H9 (cell line): ENCODE data around the gene FGF6. TPM values are rescaled to one million over a fixed set of nuclear protein-coding genes. Genes with fewer than 3 reads are reported as not detected.
A peak's percentile ranks its signal among the peaks of the same experiment; 100 is the strongest.

Experiments used
- DNase-seq: peaks from one replicate; pipeline ENCODE4 v3.0.0-alpha.2; 2017
- H2AFZ ChIP-seq: one replicate; pipeline ENCODE4 v1.6.1; 2013; ENCODE audit warnings: mild to moderate bottlenecking, low read length, control low read depth, moderate library complexity
- H2AK5ac ChIP-seq: 2 replicates; pipeline ENCODE4 v1.6.1; 2013; ENCODE audit warnings: low read length, control low read depth, mixed read lengths; ENCODE audit not compliant: insufficient read length
- H2BK120ac ChIP-seq: one replicate; pipeline ENCODE4 v1.6.1; 2013; ENCODE audit warnings: low read depth, mild to moderate bottlenecking, low read length, control low read depth, inconsistent platforms; ENCODE audit not compliant: poor library complexity, severe bottlenecking
- H2BK12ac ChIP-seq: 2 replicates; pipeline ENCODE4 v1.6.1; 2013; ENCODE audit warnings: low read length, control low read depth, mixed read lengths, low read depth; ENCODE audit not compliant: insufficient read length
- H2BK15ac ChIP-seq: 2 replicates; pipeline ENCODE4 v1.6.1; 2013; ENCODE audit warnings: low read depth, low read length, control low read depth
- H2BK20ac ChIP-seq: one replicate; pipeline ENCODE4 v1.6.1; 2013; ENCODE audit warnings: low read depth, mild to moderate bottlenecking, low read length, control low read depth, inconsistent platforms; ENCODE audit not compliant: poor library complexity, severe bottlenecking
- H2BK5ac ChIP-seq: 2 replicates; pipeline ENCODE4 v1.6.1; 2013; ENCODE audit warnings: low read length, control low read depth, mixed read lengths; ENCODE audit not compliant: insufficient read length
- H3K14ac ChIP-seq: 2 replicates; pipeline ENCODE4 v1.6.1; 2013; ENCODE audit warnings: low read length, control low read depth; ENCODE audit not compliant: insufficient read depth
- H3K18ac ChIP-seq: 2 replicates; pipeline ENCODE4 v1.6.1; 2013; ENCODE audit warnings: low read depth, mild to moderate bottlenecking, mixed read lengths, low read length, control low read depth; ENCODE audit not compliant: insufficient read length
- H3K23ac ChIP-seq: 2 replicates; pipeline ENCODE4 v1.6.1; 2013; ENCODE audit warnings: low read length, control low read depth, mixed read lengths, low read depth; ENCODE audit not compliant: insufficient read length
- H3K23me2 ChIP-seq: 2 replicates; pipeline ENCODE4 v1.6.1; 2013; ENCODE audit warnings: low read depth, mild to moderate bottlenecking, mixed read lengths, low read length, control low read depth; ENCODE audit not compliant: insufficient read length, poor library complexity, severe bottlenecking
- H3K27ac ChIP-seq: 2 replicates; pipeline ENCODE4 v1.5.1; 2013; ENCODE audit warnings: low read length, control low read depth, mixed read lengths, low read depth; ENCODE audit not compliant: insufficient read length
- H3K27me3 ChIP-seq: 2 replicates; pipeline ENCODE4 v1.6.1; 2013; ENCODE audit warnings: low read length, control low read depth, inconsistent platforms; ENCODE audit not compliant: insufficient read depth
- H3K4ac ChIP-seq: 2 replicates; pipeline ENCODE4 v1.6.1; 2013; ENCODE audit warnings: low read depth, mild to moderate bottlenecking, control low read depth, inconsistent platforms, low read length, moderate library complexity
- H3K4me1 ChIP-seq: 2 replicates; pipeline ENCODE4 v1.6.1; 2013; ENCODE audit warnings: low read length, control low read depth, inconsistent platforms; ENCODE audit not compliant: insufficient read depth
- H3K4me2 ChIP-seq: 2 replicates; pipeline ENCODE4 v1.6.1; 2013; ENCODE audit warnings: low read length, control low read depth, mixed read lengths; ENCODE audit not compliant: insufficient read length, insufficient read depth
- H3K56ac ChIP-seq: 2 replicates; pipeline ENCODE4 v1.6.1; 2013; ENCODE audit warnings: low read depth, mild to moderate bottlenecking, mixed read lengths, low read length, control low read depth; ENCODE audit not compliant: insufficient read length
- H3K79me1 ChIP-seq: 2 replicates; pipeline ENCODE4 v1.6.1; 2013; ENCODE audit warnings: low read depth, mild to moderate bottlenecking, moderate library complexity, low read length, control low read depth, inconsistent platforms; ENCODE audit not compliant: insufficient read depth, poor library complexity, severe bottlenecking
- H3K79me2 ChIP-seq: 2 replicates; pipeline ENCODE4 v1.6.1; 2013; ENCODE audit warnings: low read length, control low read depth, inconsistent platforms; ENCODE audit not compliant: insufficient read depth
- H3K9ac ChIP-seq: 2 replicates; pipeline ENCODE4 v1.6.1; 2013; ENCODE audit warnings: low read length, control low read depth, mixed read lengths; ENCODE audit not compliant: insufficient read length; ENCODE audit errors: extremely low read depth
- H3K9me3 ChIP-seq: one replicate; pipeline ENCODE4 v1.6.1; 2013; ENCODE audit warnings: low read depth, low read length, inconsistent platforms; ENCODE audit not compliant: control insufficient read depth
- H3T11ph ChIP-seq: one replicate; pipeline ENCODE4 v1.6.1; 2013; ENCODE audit warnings: mild to moderate bottlenecking, low read length, control low read depth, inconsistent platforms
- H4K20me1 ChIP-seq: one replicate; pipeline ENCODE4 v1.6.1; 2013; ENCODE audit not compliant: control insufficient read depth, insufficient read length, insufficient read depth
- H4K5ac ChIP-seq: 2 replicates; pipeline ENCODE4 v1.6.1; 2013; ENCODE audit warnings: low read depth, mild to moderate bottlenecking, mixed read lengths, low read length, control low read depth; ENCODE audit not compliant: insufficient read length
- H4K8ac ChIP-seq: replicated peaks from 2 replicates; pipeline ENCODE4 v1.6.1; 2013; ENCODE audit warnings: low read length, control low read depth, mixed read lengths, low read depth; ENCODE audit not compliant: insufficient read length
- H4K91ac ChIP-seq: 2 replicates; pipeline ENCODE4 v1.6.1; 2013; ENCODE audit warnings: low read depth, mild to moderate bottlenecking, moderate library complexity, mixed read lengths, low read length, control low read depth; ENCODE audit not compliant: insufficient read length
- H3K27ac Mint-ChIP-seq, 3 experiments: 2 replicates in 2 of 3; 3 replicates in 1 of 3; pipeline ENCODE4 v1.8.0; 2020 to 2021; ENCODE audit warnings: mixed read lengths in 3 of 3, mild to moderate bottlenecking in 1 of 3, moderate library complexity in 1 of 3
- H3K27me3 Mint-ChIP-seq: 2 replicates; pipeline ENCODE4 v1.8.0; 2021; ENCODE audit warnings: low read depth, mild to moderate bottlenecking, moderate library complexity, mixed read lengths
- H3K36me3 Mint-ChIP-seq, 3 experiments: 2 replicates in 2 of 3; 3 replicates in 1 of 3; pipeline ENCODE4 v1.8.0; 2020 to 2021; ENCODE audit warnings: low read depth in 3 of 3, mixed read lengths in 3 of 3; ENCODE audit not compliant: insufficient read depth in 1 of 3
- H3K4me1 Mint-ChIP-seq, 2 experiments: 2 replicates each; pipeline ENCODE4 v1.8.0; 2020; ENCODE audit warnings: mixed read lengths in 2 of 2
- H3K4me3 Mint-ChIP-seq, 2 experiments: 2 replicates in 1 of 2; 3 replicates in 1 of 2; pipeline ENCODE4 v1.8.0; 2020 to 2021; ENCODE audit warnings: mild to moderate bottlenecking in 2 of 2, mixed read lengths in 2 of 2, moderate library complexity in 1 of 2
- H3K9me3 Mint-ChIP-seq, 2 experiments: 2 replicates in 1 of 2; 3 replicates in 1 of 2; pipeline ENCODE4 v1.8.0; 2020; ENCODE audit warnings: mild to moderate bottlenecking in 2 of 2, mixed read lengths in 2 of 2, moderate library complexity in 1 of 2
- CTCF ChIP-seq: fragments of 200-600 bp; sonication (generic); conservative IDR thresholded peaks from 3 replicates; pipeline ENCODE4 v1.8.0; 2021; ENCODE audit warnings: antibody characterized with exemption, mild to moderate bottlenecking
- WGBS: extraction: QIAGEN DNeasy Blood & Tissue Kit; methylation state at CpG from one replicate; pipeline ENCODE4 v1.1.7; 2013; ENCODE audit warnings: missing lambda C conversion rate, low lambda C conversion rate, mixed read lengths; ENCODE audit not compliant: insufficient read length; ENCODE audit errors: extremely low coverage; 5-methylcytosine and 5-hydroxymethylcytosine counted together
- total RNA-seq: library from RNA; stranded (reverse); gene quantifications from 2 replicates; pipeline ENCODE4 v1.2.1, GENCODE V29; 2021

FGF6 gene
- total RNA-seq, 1 experiment from 2014 or later, result not detected

GRCh38 chr12:4392223-4392742 is 53.3 kb downstream of the FGF6 start:
- H3K4me1 Mint-ChIP-seq, result no peaks in the 10 kb centered on the region
- no peak overlapping the region for H3K4me2 ChIP-seq

More at GRCh38 chr12:4392223-4392742, 53.3 kb downstream of the FGF6 start:
- Mint-ChIP-seq H3K27ac (no peak overlapping the region), H3K4me3 (no peak overlapping the region), H3K27me3 (peaks cover 11% of the 10 kb centered on the region), H3K9me3 (no peaks in the 10 kb centered on the region), H3K36me3 (peaks cover 0 to 2% (median 0%) of the 10 kb centered on the region in 3 experiments; a peak in 1 of 7 replicates)
- Histone ChIP-seq H4K5ac (no peak overlapping the region), H4K91ac (no peak overlapping the region), H2AK5ac (no peak overlapping the region), H3K23me2 (no peaks in the 10 kb centered on the region), H3K9me3 (no peaks in the 10 kb centered on the region), H4K20me1 (no peaks in the 10 kb centered on the region), H2BK12ac (no peak overlapping the region), H3K9ac (no peak overlapping the region), H3K79me1 (no peaks in the 10 kb centered on the region), H2BK15ac (0 out of 2 replicates have a peak overlapping the region, but pooled peaks have one; percentile 85), H3K56ac (no peak overlapping the region), H2BK20ac (no peak overlapping the region), H3K14ac (no peak overlapping the region; the same call in 1 of the 2 replicates), H3K23ac (no peak overlapping the region), H3K4ac (no peak overlapping the region), H4K8ac (no peak overlapping the region), H2AFZ (no peak overlapping the region), H2BK120ac (no peak overlapping the region), H2BK5ac (no peak overlapping the region), H3T11ph (no peak overlapping the region), H3K79me2 (no peaks in the 10 kb centered on the region), H3K4me1 (no peaks in the 10 kb centered on the region), H3K27me3 (no peaks in the 10 kb centered on the region), H3K18ac (peak overlapping the region; percentile 34), H3K27ac (no peak overlapping the region)
- no peak for TF ChIP-seq CTCF
- WGBS, result no CpG with 5 or more reads among the region's 15 CpGs
- no peak for DNase-seq
